ENCODE results near the gene SEC14L6. TPM values are rescaled to one million over a fixed set of nuclear protein-coding genes. Genes with fewer than 3 reads are reported as not detected.
A peak's percentile ranks its signal among the peaks of the same experiment; 100 is the strongest.
"Not testable (repeated sequence)": the region's sequence is repeated elsewhere in the genome, so short reads cannot be mapped to it uniquely, and the experiment has no call there.

The SEC14L6 gene
- total RNA-seq, 1 donor from 2014 or later = 17.2 TPM

DNA sequence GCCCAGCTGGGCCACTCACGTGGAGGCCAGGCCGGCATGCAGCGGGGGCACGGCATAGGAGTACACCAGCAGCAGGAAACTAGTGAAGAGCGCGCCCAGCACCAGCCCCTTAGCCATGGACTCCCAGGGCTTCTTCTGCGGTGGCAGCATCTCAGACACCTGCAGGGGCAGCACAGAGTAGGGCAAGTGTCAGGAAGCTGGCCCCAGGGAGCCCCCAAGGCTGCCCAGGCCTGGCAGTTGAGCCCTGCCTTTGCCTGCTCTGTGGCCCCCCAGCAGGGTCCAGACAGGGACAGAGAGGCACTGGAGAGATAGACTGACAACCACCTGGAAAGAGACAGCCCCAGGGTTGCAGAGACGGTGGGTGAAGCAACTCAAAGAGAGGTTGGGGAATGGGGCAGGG lies 10.7 kb upstream of the SEC14L6 start:
- DNase-seq = no peak
- Histone ChIP-seq H3K4me3 (no peak overlapping the region), H3K36me3 (no peaks in the 10 kb centered on the region), H3K27ac (no peak overlapping the region), H3K9me3 (no peaks in the 10 kb centered on the region), H3K27me3 (no peaks in the 10 kb centered on the region), H3K4me1 (no peaks in the 10 kb centered on the region)
- TF ChIP-seq, protein P1, sequence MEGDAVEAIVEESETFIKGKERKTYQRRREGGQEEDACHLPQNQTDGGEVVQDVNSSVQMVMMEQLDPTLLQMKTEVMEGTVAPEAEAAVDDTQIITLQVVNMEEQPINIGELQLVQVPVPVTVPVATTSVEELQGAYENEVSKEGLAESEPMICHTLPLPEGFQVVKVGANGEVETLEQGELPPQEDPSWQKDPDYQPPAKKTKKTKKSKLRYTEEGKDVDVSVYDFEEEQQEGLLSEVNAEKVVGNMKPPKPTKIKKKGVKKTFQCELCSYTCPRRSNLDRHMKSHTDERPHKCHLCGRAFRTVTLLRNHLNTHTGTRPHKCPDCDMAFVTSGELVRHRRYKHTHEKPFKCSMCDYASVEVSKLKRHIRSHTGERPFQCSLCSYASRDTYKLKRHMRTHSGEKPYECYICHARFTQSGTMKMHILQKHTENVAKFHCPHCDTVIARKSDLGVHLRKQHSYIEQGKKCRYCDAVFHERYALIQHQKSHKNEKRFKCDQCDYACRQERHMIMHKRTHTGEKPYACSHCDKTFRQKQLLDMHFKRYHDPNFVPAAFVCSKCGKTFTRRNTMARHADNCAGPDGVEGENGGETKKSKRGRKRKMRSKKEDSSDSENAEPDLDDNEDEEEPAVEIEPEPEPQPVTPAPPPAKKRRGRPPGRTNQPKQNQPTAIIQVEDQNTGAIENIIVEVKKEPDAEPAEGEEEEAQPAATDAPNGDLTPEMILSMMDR (IDR thresholded peaks at IDR 0.05) = no peak
- intact Hi-C loops (cut with DNase I) = no loop called here
- ATAC-seq = no peak

DNA sequence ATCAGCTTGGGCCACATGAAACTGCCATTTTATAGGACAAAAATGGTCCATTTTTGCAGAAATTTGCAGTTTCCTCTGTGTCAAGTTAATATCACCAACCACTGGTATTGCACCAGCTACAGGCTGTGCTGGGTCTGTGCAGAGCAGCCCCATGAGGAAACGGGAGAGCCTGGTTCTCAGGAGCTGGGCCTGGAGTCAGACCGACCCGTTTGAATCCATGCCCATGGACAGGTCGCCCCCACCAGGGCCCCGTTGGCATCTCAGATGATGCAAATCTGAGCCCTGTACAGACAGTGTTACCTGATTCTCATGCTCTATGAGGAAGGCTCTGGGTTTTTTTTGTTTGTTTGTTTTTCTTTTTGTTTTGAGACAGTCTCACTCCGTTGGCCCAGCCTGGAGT lies 9.8 kb upstream of the SEC14L6 start:
- ATAC-seq (peak; percentile 44), DNase-seq (no peak)
- H3K27ac ChIP-seq = no peak overlapping the region

DNA sequence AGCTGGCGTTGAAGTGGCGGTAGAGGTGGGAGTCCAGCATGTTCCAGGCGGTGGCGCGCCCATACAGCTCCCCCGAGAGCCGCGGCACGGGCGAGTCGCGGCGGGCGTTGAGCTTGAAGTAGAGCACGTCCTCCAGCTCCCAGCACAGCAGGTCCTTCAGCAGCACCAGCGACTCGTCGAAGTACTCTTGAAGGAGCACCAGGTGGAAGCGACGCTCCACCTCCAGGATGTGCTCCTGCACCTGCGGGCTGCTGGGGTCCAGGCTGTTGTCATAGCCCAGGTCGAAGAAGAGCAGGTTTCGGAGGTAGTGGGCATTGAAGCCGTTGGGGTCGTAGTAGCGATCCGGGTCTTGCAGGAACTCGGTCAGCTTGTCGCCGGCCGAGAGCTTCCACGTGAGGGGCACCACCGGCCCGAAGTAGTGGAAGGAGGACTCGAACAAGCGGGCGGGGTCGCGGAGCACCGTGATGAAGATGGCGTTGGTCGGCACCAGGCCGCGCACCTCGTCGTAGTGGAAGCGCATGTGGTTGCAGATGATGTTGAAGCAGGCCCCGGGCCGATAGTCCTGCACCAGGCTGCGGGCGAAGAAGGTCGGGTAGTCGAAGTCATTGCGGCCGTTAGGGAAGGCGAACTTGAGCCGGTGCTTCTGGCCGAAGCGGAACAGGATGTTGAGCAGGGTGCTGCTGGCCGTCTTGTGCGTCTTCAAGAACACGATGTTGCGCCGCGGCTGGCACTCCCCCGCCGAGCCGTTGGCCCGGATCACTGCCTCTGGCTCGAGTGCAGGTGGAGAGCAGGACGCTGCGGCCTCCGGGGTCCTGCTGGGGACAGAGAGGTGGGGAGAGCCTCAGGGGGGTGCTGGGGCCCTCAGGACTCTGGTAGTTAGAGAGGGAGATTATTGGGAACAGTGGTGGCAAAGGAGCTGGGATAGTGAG lies 9.0 kb upstream of the SEC14L6 start:
- intact Hi-C loops (cut with DNase I) = no loop called here

More for the DNA sequence above, 9.8 kb upstream of the SEC14L6 start:
- Histone ChIP-seq H3K4me1 (no peaks in the 10 kb centered on the region), H3K4me3 (no peak overlapping the region), H3K9me3 (no peaks in the 10 kb centered on the region), H3K27me3 (no peaks in the 10 kb centered on the region), H3K36me3 (no peaks in the 10 kb centered on the region)
- intact Hi-C loops (cut with DNase I) = no loop called here
- TF ChIP-seq, protein P1 (IDR thresholded peaks at IDR 0.05) = no peak

DNA sequence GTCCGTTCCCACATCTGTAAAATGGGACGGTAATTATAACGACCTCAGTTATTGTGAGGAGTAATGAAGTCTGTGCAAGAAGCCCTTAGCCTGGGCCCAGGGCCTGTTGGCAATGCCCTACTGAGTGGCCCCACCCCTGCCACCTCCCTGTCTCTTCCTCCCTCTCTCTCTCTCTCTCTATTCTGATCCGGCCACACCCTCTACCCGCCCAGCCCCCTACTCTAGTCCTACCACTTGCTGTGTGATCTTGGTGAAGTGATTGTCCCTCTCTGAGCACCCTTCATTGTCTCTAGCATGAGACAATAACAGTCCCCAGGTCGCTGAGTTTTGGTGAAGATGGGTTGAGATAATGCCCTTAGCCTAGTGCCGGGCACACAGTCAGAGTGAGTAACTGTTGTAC lies 7.4 kb upstream of the SEC14L6 start:
- Histone ChIP-seq H3K36me3 (no peaks in the 10 kb centered on the region), H3K4me3 (no peak overlapping the region), H3K27ac (no peak overlapping the region), H3K4me1 (no peaks in the 10 kb centered on the region), H3K27me3 (no peaks in the 10 kb centered on the region), H3K9me3 (no peaks in the 10 kb centered on the region)
- ATAC-seq (no peak), DNase-seq (no peak)
- intact Hi-C loops (cut with DNase I) = no loop called here
- TF ChIP-seq, protein P1 (IDR thresholded peaks at IDR 0.05) = no peak

More for the DNA sequence above, 9.0 kb upstream of the SEC14L6 start:
- H3K9me3 ChIP-seq = no peaks in the 10 kb centered on the region
- ATAC-seq (no peak), DNase-seq (no peak)
- H3K4me1 ChIP-seq = no peaks in the 10 kb centered on the region
- TF ChIP-seq, protein P1 (IDR thresholded peaks at IDR 0.05) = no peak
- no peak overlapping the region for H3K27ac ChIP-seq
- H3K27me3 ChIP-seq = no peaks in the 10 kb centered on the region
- no peak overlapping the region for H3K4me3 ChIP-seq
- no peaks in the 10 kb centered on the region for H3K36me3 ChIP-seq

DNA sequence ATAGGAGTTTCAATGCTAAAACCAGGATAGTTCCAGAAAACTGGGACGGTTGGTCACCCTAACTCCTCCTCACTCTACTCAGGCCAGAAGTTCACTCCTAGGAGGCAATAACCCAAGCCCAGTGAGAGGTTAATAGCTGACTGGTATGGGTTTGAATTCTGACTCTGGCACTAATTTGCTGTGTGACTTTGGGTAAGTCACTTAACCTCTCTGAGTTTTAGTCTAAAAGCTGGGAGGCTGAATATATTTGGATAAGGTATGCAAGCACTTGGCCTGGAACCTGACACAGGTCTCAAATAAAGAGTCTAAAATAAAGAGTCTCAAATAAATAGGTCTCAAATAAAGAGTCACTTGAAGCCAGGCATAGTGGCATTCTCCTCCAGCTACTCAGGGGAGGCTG lies 6.2 kb upstream of the SEC14L6 start:
- no peaks in the 10 kb centered on the region for H3K27me3 ChIP-seq
- H3K4me1 ChIP-seq = no peaks in the 10 kb centered on the region
- TF ChIP-seq, protein P1 (IDR thresholded peaks at IDR 0.05) = no peak
- no peaks in the 10 kb centered on the region for H3K36me3 ChIP-seq
- ATAC-seq = no peak
- DNase-seq = no peak
- no peak overlapping the region for H3K4me3 ChIP-seq
- H3K27ac ChIP-seq = no peak overlapping the region
- intact Hi-C loops (cut with DNase I) = no loop called here
- no peaks in the 10 kb centered on the region for H3K9me3 ChIP-seq

DNA sequence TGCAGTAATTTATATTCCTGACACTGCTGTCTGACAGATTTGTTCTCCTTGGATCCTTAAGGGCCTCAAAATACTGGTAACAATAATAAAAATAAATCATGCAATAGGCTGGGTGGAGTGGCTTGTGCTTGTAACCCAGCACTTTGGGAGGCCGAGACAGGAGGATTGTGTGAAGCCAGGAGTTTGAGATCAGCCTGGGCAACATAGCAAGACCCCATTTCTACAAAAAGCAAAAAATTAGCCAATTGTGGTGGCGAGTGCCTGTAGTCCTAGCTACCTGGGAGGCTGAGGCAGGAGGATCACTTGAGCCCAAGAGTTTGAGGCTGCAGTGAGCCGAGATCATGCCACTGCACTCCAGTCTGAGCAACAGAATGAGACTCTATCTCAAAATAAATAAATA lies 5.3 kb upstream of the SEC14L6 start:
- H3K4me3 ChIP-seq; H3K27me3 ChIP-seq; intact Hi-C loops (cut with DNase I); H3K27ac ChIP-seq; H3K4me1 ChIP-seq; H3K36me3 ChIP-seq; ATAC-seq; H3K9me3 ChIP-seq; DNase-seq: not testable (repeated sequence)
